Measurements from ENCODE around the gene KIF6.
"Not testable (repeated sequence)": the region's sequence is repeated elsewhere in the genome, so short reads cannot be mapped to it uniquely, and the experiment has no call there.

Gene KIF6

GRCh38 chr6:39289490-39289889, 435.7 kb downstream of the KIF6 start:
- Histone ChIP-seq H3K27ac (ENCODE audit: low read length) (no peak overlapping the region), H3K4me3 (ENCODE audit: low read depth in 1 of 2, low read length in 2 of 2) (no peak overlapping the region), H3K9me3 (ENCODE audit: insufficient read depth, low read length, severe bottlenecking) (no peaks in the 10 kb centered on the region), H3K4me1 (ENCODE audit: insufficient read depth, low read length) (no peaks in the 10 kb centered on the region), H2AFZ (ENCODE audit: low read depth, low read length) (no peak overlapping the region), H3K36me3 (ENCODE audit: insufficient read depth, low read length) (no peaks in the 10 kb centered on the region), H3K79me2 (ENCODE audit: insufficient read depth, low read length) (no peaks in the 10 kb centered on the region), H3K4me2 (ENCODE audit: insufficient read depth, low read length) (no peak overlapping the region), H3K9ac (ENCODE audit: low read depth, low read length) (no peak overlapping the region), H4K20me1 (ENCODE audit: insufficient read depth, low read length) (no peaks in the 10 kb centered on the region), H3K27me3 (ENCODE audit: insufficient read depth, low read length, poor library complexity) (peaks cover 8% of the 10 kb centered on the region)
- DNase-seq (no peak), ATAC-seq (ENCODE audit: insufficient read depth, low read depth) (no peak)
- TF ChIP-seq, protein P1, sequence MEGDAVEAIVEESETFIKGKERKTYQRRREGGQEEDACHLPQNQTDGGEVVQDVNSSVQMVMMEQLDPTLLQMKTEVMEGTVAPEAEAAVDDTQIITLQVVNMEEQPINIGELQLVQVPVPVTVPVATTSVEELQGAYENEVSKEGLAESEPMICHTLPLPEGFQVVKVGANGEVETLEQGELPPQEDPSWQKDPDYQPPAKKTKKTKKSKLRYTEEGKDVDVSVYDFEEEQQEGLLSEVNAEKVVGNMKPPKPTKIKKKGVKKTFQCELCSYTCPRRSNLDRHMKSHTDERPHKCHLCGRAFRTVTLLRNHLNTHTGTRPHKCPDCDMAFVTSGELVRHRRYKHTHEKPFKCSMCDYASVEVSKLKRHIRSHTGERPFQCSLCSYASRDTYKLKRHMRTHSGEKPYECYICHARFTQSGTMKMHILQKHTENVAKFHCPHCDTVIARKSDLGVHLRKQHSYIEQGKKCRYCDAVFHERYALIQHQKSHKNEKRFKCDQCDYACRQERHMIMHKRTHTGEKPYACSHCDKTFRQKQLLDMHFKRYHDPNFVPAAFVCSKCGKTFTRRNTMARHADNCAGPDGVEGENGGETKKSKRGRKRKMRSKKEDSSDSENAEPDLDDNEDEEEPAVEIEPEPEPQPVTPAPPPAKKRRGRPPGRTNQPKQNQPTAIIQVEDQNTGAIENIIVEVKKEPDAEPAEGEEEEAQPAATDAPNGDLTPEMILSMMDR (IDR thresholded peaks at IDR 0.05; ENCODE audit: borderline replicate concordance, extremely low read depth, low read length, poor library complexity, severe bottlenecking) = no peak
- no peak for TF ChIP-seq EZH2 (IDR thresholded peaks at IDR 0.05; ENCODE audit: borderline replicate concordance, low read depth, low read length, severe bottlenecking)

- Histone ChIP-seq H3K4me1 (ENCODE audit: insufficient read depth, low read length) (no peaks in the 10 kb centered on the region), H3K27ac (ENCODE audit: low read length) (no peak overlapping the region), H3K9me3 (ENCODE audit: insufficient read depth, low read length, severe bottlenecking) (no peaks in the 10 kb centered on the region), H3K4me3 (ENCODE audit: low read depth in 1 of 2, low read length in 2 of 2) (no peak overlapping the region), H4K20me1 (ENCODE audit: insufficient read depth, low read length) (no peaks in the 10 kb centered on the region), H3K36me3 (ENCODE audit: insufficient read depth, low read length) (no peaks in the 10 kb centered on the region), H3K27me3 (ENCODE audit: insufficient read depth, low read length, poor library complexity) (peaks cover 2% of the 10 kb centered on the region), H3K4me2 (ENCODE audit: insufficient read depth, low read length) (no peak overlapping the region), H2AFZ (ENCODE audit: low read depth, low read length) (no peak overlapping the region), H3K9ac (ENCODE audit: low read depth, low read length) (no peak overlapping the region), H3K79me2 (ENCODE audit: insufficient read depth, low read length) (no peaks in the 10 kb centered on the region)
- no peak for DNase-seq
- ATAC-seq (ENCODE audit: insufficient read depth, low read depth) = no peak
- no peak for TF ChIP-seq EZH2 (IDR thresholded peaks at IDR 0.05; ENCODE audit: borderline replicate concordance, low read depth, low read length, severe bottlenecking)
- TF ChIP-seq, protein P1 (IDR thresholded peaks at IDR 0.05; ENCODE audit: borderline replicate concordance, extremely low read depth, low read length, poor library complexity, severe bottlenecking) = no peak
These were observed 437.6 kb downstream of the KIF6 start for GRCh38 chr6:39287601-39288000.

DNA sequence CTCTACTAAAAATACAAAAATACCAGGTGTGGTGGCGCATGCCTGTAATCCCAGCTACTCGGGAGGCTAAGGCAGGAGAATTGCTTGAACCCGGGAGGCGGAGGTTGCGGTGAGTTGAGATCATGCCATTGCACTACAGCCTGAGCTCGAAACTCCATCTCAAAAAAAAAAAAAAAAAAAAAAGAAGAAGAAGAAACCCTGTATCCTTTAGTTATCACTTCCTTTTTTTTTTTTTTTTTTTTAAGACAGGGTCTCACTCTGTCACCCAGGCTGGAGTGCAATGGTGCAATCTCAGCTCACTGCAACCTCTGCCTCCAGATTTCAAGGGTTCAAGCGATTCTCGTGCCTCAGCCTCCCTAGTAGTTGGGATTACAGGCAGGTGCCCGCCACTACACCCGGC, 438.6 kb downstream of the KIF6 start:
- H3K9me3 ChIP-seq (ENCODE audit: insufficient read depth, low read length, severe bottlenecking) = not testable (repeated sequence)

GRCh38 chr6:39282774-39283173, 442.4 kb downstream of the KIF6 start:
- no peak overlapping the region for H3K9ac ChIP-seq (ENCODE audit: low read depth, low read length)
- H3K4me2 ChIP-seq (ENCODE audit: insufficient read depth, low read length) = no peak overlapping the region
- H2AFZ ChIP-seq (ENCODE audit: low read depth, low read length) = no peak overlapping the region
- no peak overlapping the region for H3K4me3 ChIP-seq (ENCODE audit: low read depth in 1 of 2, low read length in 2 of 2)
- H3K79me2 ChIP-seq (ENCODE audit: insufficient read depth, low read length) = no peaks in the 10 kb centered on the region
- TF ChIP-seq EZH2 (IDR thresholded peaks at IDR 0.05; ENCODE audit: borderline replicate concordance, low read depth, low read length, severe bottlenecking) = no peak
- TF ChIP-seq, protein P1 (IDR thresholded peaks at IDR 0.05; ENCODE audit: borderline replicate concordance, extremely low read depth, low read length, poor library complexity, severe bottlenecking) = no peak
- H3K9me3 ChIP-seq (ENCODE audit: insufficient read depth, low read length, severe bottlenecking) = no peaks in the 10 kb centered on the region
- DNase-seq (no peak), ATAC-seq (ENCODE audit: insufficient read depth, low read depth) (no peak)
- H3K36me3 ChIP-seq (ENCODE audit: insufficient read depth, low read length) = no peaks in the 10 kb centered on the region
- H3K4me1 ChIP-seq (ENCODE audit: insufficient read depth, low read length) = no peaks in the 10 kb centered on the region
- no peak overlapping the region for H3K27ac ChIP-seq (ENCODE audit: low read length)
- no peaks in the 10 kb centered on the region; the same call in 1 of the 2 replicates for H4K20me1 ChIP-seq (ENCODE audit: insufficient read depth, low read length)
- H3K27me3 ChIP-seq (ENCODE audit: insufficient read depth, low read length, poor library complexity) = no peaks in the 10 kb centered on the region

More for the DNA sequence above, 438.6 kb downstream of the KIF6 start:
- H3K4me3 ChIP-seq (ENCODE audit: low read depth in 1 of 2, low read length in 2 of 2); ATAC-seq (ENCODE audit: insufficient read depth, low read depth); H3K4me2 ChIP-seq (ENCODE audit: insufficient read depth, low read length); H2AFZ ChIP-seq (ENCODE audit: low read depth, low read length); H3K79me2 ChIP-seq (ENCODE audit: insufficient read depth, low read length); H4K20me1 ChIP-seq (ENCODE audit: insufficient read depth, low read length); H3K27me3 ChIP-seq (ENCODE audit: insufficient read depth, low read length, poor library complexity); H3K27ac ChIP-seq (ENCODE audit: low read length); H3K9ac ChIP-seq (ENCODE audit: low read depth, low read length); DNase-seq; H3K36me3 ChIP-seq (ENCODE audit: insufficient read depth, low read length); H3K4me1 ChIP-seq (ENCODE audit: insufficient read depth, low read length): not testable (repeated sequence)
